Fibroblast of lung (primary cell): ENCODE measurements around the gene CAV3.

Source experiments
- EZH2 ChIP-seq: IDR thresholded peaks from 2 replicates; pipeline ENCODE4 v1.5.1; 2012; ENCODE audit warnings: low read length, control low read depth, mild to moderate bottlenecking; ENCODE audit errors: missing control alignments
- TF ChIP-seq, protein P1 (sequence below), 2 donors: IDR thresholded peaks in 1 of 2; conservative IDR thresholded peaks in 1 of 2; 1 replicate in 1 of 2; 2 replicates in 1 of 2; pipeline ENCODE4 v1.5.1; 2011 to 2012; ENCODE audit warnings: low read length in 2 of 2, control low read depth in 1 of 2, inconsistent platforms in 1 of 2, low read depth in 1 of 2, mild to moderate bottlenecking in 1 of 2

DNA sequence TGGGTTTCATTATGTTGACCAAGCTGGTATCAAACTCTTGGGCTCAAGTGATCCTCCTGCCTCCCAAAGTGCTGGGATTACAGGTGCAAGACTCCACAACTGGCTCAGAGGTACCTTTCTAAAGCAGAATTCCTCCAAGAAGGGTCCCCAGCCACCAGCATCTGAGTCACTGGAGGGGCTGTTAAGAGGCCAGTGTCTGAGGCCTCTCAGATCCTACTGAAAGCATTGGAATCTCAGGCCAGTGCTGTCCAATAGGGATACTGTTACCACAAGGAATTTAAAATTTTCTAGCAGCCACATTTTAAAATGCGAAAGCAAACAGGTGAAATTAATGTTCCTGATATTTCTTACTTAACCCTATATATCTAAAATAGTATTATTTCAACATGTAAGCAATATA is 1.3 kb downstream of the CAV3 start:
- TF ChIP-seq, protein P1, sequence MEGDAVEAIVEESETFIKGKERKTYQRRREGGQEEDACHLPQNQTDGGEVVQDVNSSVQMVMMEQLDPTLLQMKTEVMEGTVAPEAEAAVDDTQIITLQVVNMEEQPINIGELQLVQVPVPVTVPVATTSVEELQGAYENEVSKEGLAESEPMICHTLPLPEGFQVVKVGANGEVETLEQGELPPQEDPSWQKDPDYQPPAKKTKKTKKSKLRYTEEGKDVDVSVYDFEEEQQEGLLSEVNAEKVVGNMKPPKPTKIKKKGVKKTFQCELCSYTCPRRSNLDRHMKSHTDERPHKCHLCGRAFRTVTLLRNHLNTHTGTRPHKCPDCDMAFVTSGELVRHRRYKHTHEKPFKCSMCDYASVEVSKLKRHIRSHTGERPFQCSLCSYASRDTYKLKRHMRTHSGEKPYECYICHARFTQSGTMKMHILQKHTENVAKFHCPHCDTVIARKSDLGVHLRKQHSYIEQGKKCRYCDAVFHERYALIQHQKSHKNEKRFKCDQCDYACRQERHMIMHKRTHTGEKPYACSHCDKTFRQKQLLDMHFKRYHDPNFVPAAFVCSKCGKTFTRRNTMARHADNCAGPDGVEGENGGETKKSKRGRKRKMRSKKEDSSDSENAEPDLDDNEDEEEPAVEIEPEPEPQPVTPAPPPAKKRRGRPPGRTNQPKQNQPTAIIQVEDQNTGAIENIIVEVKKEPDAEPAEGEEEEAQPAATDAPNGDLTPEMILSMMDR (conservative IDR thresholded peaks at IDR 0.05 in 1 of 2, IDR thresholded peaks at IDR 0.05 in 1 of 2; ENCODE audit: low read depth in 1 of 2, low read length in 2 of 2) = no peak
- no peak for TF ChIP-seq EZH2
